Keratinocyte (primary cell): ENCODE data around the gene SERTM1. TPM values are rescaled to one million over a fixed set of nuclear protein-coding genes. Genes with fewer than 3 reads are reported as not detected.

Experiments
- DNase-seq: peaks from one replicate; pipeline ENCODE4 v3.0.0-alpha.2; 2011; ENCODE audit warnings: low read depth, missing footprints, low spot score
- FAIRE-seq: peaks from 2 replicates; lab custom pipeline; 2011; peaks lifted over from hg19 to GRCh38; lab: Jason Lieb, UNC
- H2AFZ ChIP-seq: 2 replicates; pipeline ENCODE4 v1.6.0; 2012; ENCODE audit warnings: low read length, control low read depth, inconsistent platforms; ENCODE audit not compliant: control insufficient read depth
- H3K27ac ChIP-seq: 2 replicates; pipeline ENCODE4 v1.5.1; 2011; ENCODE audit warnings: low read length; ENCODE audit not compliant: control insufficient read depth, insufficient read depth
- H3K27me3 ChIP-seq: 3 replicates; pipeline ENCODE4 v1.6.0; 2011; ENCODE audit warnings: low read length; ENCODE audit not compliant: control insufficient read depth, insufficient read depth; ENCODE audit errors: extremely low read depth
- H3K36me3 ChIP-seq, 2 experiments: 2 replicates in 1 of 2; 3 replicates in 1 of 2; pipeline ENCODE4 v1.5.1; 2011; ENCODE audit warnings: low read length in 2 of 2, mild to moderate bottlenecking in 1 of 2; ENCODE audit not compliant: control insufficient read depth in 2 of 2, insufficient read depth in 2 of 2; ENCODE audit errors: extremely low read depth in 1 of 2
- H3K4me1 ChIP-seq: 3 replicates; pipeline ENCODE4 v1.5.1; 2011; ENCODE audit warnings: low read length; ENCODE audit not compliant: control insufficient read depth, insufficient read depth; ENCODE audit errors: extremely low read depth
- H3K4me2 ChIP-seq: 3 replicates; pipeline ENCODE4 v1.6.0; 2011; ENCODE audit warnings: low read depth, low read length; ENCODE audit not compliant: control insufficient read depth, insufficient read depth; ENCODE audit errors: extremely low read depth
- H3K4me3 ChIP-seq, 3 experiments: fragments of 200-600 bp in 1 of 3; sonication (generic) in 1 of 3; 2 replicates in 2 of 3; 3 replicates in 1 of 3; pipeline ENCODE4 v1.5.1; 2011 to 2016; ENCODE audit warnings: low read length in 3 of 3, mild to moderate bottlenecking in 3 of 3, control low read depth in 2 of 3, inconsistent platforms in 1 of 3, low read depth in 1 of 3, mixed read lengths in 1 of 3, mixed run types in 1 of 3, moderate library complexity in 1 of 3; ENCODE audit not compliant: control insufficient read depth in 2 of 3, insufficient read depth in 2 of 3; ENCODE audit errors: extremely low read depth in 1 of 3
- H3K79me2 ChIP-seq: 2 replicates; pipeline ENCODE4 v1.6.0; 2012; ENCODE audit warnings: low read length; ENCODE audit not compliant: control insufficient read depth, insufficient read depth
- H3K9ac ChIP-seq: 3 replicates; pipeline ENCODE4 v1.6.0; 2011; ENCODE audit warnings: low read length; ENCODE audit not compliant: control insufficient read depth, insufficient read depth; ENCODE audit errors: extremely low read depth
- H3K9me1 ChIP-seq: 3 replicates; pipeline ENCODE4 v1.6.0; 2011; ENCODE audit warnings: low read length; ENCODE audit not compliant: control insufficient read depth, insufficient read depth; ENCODE audit errors: extremely low read depth
- H3K9me3 ChIP-seq: 2 replicates; pipeline ENCODE4 v1.5.1; 2012; ENCODE audit warnings: low read depth, low read length; ENCODE audit not compliant: control insufficient read depth
- H4K20me1 ChIP-seq: 3 replicates; pipeline ENCODE4 v1.6.0; 2011; ENCODE audit warnings: low read length; ENCODE audit not compliant: control insufficient read depth, insufficient read depth; ENCODE audit errors: extremely low read depth
- EZH2 ChIP-seq: IDR thresholded peaks from one replicate; pipeline ENCODE4 v1.6.1; 2012; ENCODE audit warnings: inconsistent platforms, mild to moderate bottlenecking, low read length, moderate library complexity
- dilution Hi-C: fragments of 300-500 bp; cut with MboI; formaldehyde crosslinking; loops from one replicate; pipeline ENCODE4 v1.7.0; 2020; ENCODE audit warnings: low sequenced_read_pairs; ENCODE audit not compliant: extremely low pct_ligation_motif_present
- polyA plus RNA-seq, 5 experiments: library from polyadenylated mRNA; depleted of rRNA in 3 of 5; stranded (reverse) in 3 of 5; stranded (forward) in 1 of 5; unstranded in 1 of 5; fragments of >200 nt; gene quantifications; 1 replicate in 1 of 5; 2 replicates in 3 of 5; 3 replicates in 1 of 5; pipeline versions ENCODE4 v1.2.1 to v1.2.3, GENCODE V29; 2011 to 2012; ENCODE audit warnings: missing spikeins in 2 of 5, low read depth in 1 of 5, low replicate concordance in 1 of 5
- TF ChIP-seq, protein P1 (sequence below), 3 experiments: IDR thresholded peaks in 1 of 3; conservative IDR thresholded peaks in 1 of 3; optimal IDR thresholded peaks in 1 of 3; 2 replicates in 2 of 3; 3 replicates in 1 of 3; pipeline versions ENCODE3 to v1.5.1; 2011; ENCODE audit warnings: low read length in 3 of 3, mild to moderate bottlenecking in 3 of 3, moderate library complexity in 2 of 3, control low read depth in 1 of 3, inconsistent platforms in 1 of 3; ENCODE audit not compliant: insufficient read depth in 2 of 3; ENCODE audit errors: extremely low read depth in 1 of 3

Gene SERTM1
- polyA plus RNA-seq, 1 donor (not counting 4 experiments of a cell fraction or from before 2014, with no cell fraction given), result not detected

- no peak for TF ChIP-seq EZH2
- TF ChIP-seq, protein P1, sequence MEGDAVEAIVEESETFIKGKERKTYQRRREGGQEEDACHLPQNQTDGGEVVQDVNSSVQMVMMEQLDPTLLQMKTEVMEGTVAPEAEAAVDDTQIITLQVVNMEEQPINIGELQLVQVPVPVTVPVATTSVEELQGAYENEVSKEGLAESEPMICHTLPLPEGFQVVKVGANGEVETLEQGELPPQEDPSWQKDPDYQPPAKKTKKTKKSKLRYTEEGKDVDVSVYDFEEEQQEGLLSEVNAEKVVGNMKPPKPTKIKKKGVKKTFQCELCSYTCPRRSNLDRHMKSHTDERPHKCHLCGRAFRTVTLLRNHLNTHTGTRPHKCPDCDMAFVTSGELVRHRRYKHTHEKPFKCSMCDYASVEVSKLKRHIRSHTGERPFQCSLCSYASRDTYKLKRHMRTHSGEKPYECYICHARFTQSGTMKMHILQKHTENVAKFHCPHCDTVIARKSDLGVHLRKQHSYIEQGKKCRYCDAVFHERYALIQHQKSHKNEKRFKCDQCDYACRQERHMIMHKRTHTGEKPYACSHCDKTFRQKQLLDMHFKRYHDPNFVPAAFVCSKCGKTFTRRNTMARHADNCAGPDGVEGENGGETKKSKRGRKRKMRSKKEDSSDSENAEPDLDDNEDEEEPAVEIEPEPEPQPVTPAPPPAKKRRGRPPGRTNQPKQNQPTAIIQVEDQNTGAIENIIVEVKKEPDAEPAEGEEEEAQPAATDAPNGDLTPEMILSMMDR (optimal IDR thresholded peaks at IDR 0.05 in 1 of 3, IDR thresholded peaks at IDR 0.05 in 1 of 3, conservative IDR thresholded peaks at IDR 0.05 in 1 of 3; ENCODE audit: extremely low read depth in 1 of 3, insufficient read depth in 2 of 3, low read length in 3 of 3), result no peak
- no peak overlapping the region for H2AFZ ChIP-seq
- no peak overlapping the region for H3K4me3 ChIP-seq
- dilution Hi-C loops, result no loop called here
- H3K27me3 ChIP-seq, result no peaks in the 10 kb centered on the region
- no peaks in the 10 kb centered on the region for H3K79me2 ChIP-seq
- no peak for FAIRE-seq
- no peak overlapping the region for H3K4me2 ChIP-seq
- H3K4me1 ChIP-seq, result no peaks in the 10 kb centered on the region
- no peaks in the 10 kb centered on the region for H4K20me1 ChIP-seq
- no peak overlapping the region for H3K27ac ChIP-seq
- no peak for DNase-seq
- no peaks in the 10 kb centered on the region for H3K9me3 ChIP-seq
- H3K9ac ChIP-seq, result no peak overlapping the region
- H3K9me1 ChIP-seq, result no peaks in the 10 kb centered on the region
- no peaks in the 10 kb centered on the region for H3K36me3 ChIP-seq
Measured at GRCh38 chr13:36724141-36724540, 50.3 kb downstream of the SERTM1 start.

- dilution Hi-C loops, result no loop called here
- Histone ChIP-seq H3K9ac (no peak overlapping the region), H3K9me3 (no peaks in the 10 kb centered on the region), H3K36me3 (no peaks in the 10 kb centered on the region), H3K4me3 (no peak overlapping the region), H3K27ac (no peak overlapping the region), H2AFZ (no peak overlapping the region), H3K4me2 (no peak overlapping the region), H3K79me2 (no peaks in the 10 kb centered on the region), H3K9me1 (no peaks in the 10 kb centered on the region), H3K4me1 (no peaks in the 10 kb centered on the region), H3K27me3 (no peaks in the 10 kb centered on the region), H4K20me1 (no peaks in the 10 kb centered on the region)
- DNase-seq, result no peak
- TF ChIP-seq, protein P1 (optimal IDR thresholded peaks at IDR 0.05 in 1 of 3, IDR thresholded peaks at IDR 0.05 in 1 of 3, conservative IDR thresholded peaks at IDR 0.05 in 1 of 3; ENCODE audit: extremely low read depth in 1 of 3, insufficient read depth in 2 of 3, low read length in 3 of 3), result no peak
- no peak for TF ChIP-seq EZH2
- FAIRE-seq, result no peak
Measured at GRCh38 chr13:36725936-36726335, 52.1 kb downstream of the SERTM1 start.
